Astrocyte of the cerebellum (primary cell): Measurements from ENCODE around the gene NEUROD1.

ENCODE experiments used
- DNase-seq: peaks from one replicate; pipeline ENCODE4 v3.0.0-alpha.2; 2011; ENCODE audit warnings: low read depth
- H3K4me3 ChIP-seq: 2 replicates; pipeline ENCODE4 v1.5.1; 2011; ENCODE audit warnings: mild to moderate bottlenecking, low read depth, low read length, moderate library complexity
- CTCF ChIP-seq: IDR thresholded peaks from 2 replicates; pipeline ENCODE4 v1.5.1; 2012; ENCODE audit warnings: low read length, low read depth, moderate library complexity, mild to moderate bottlenecking; ENCODE audit errors: missing control alignments
- in situ Hi-C: cut with HindIII; loops from 2 replicates; pipeline ENCODE4 v1.10.0; 2017; ENCODE audit warnings: low sequenced_read_pairs

NEUROD1 gene

GRCh38 chr2:181685150-181685688, 4.9 kb upstream of the NEUROD1 start:
- no peak for DNase-seq
- TF ChIP-seq CTCF: no peak
- no peak overlapping the region for H3K4me3 ChIP-seq
- in situ Hi-C loops: no loop called here

GRCh38 chr2:181684454-181685149, 4.3 kb upstream of the NEUROD1 start:
- TF ChIP-seq CTCF: no peak

GRCh38 chr2:181683518-181684453, 3.5 kb upstream of the NEUROD1 start:
- no peak for TF ChIP-seq CTCF
- in situ Hi-C loops: no loop called here
- H3K4me3 ChIP-seq: peak overlapping the region; percentile 25
- DNase-seq: no peak

More at GRCh38 chr2:181684454-181685149, 4.3 kb upstream of the NEUROD1 start:
- in situ Hi-C loops: no loop called here
- H3K4me3 ChIP-seq: no peak overlapping the region
- DNase-seq: no peak

- H3K4me3 ChIP-seq: peak overlapping the region; percentile 25
- DNase-seq: no peak
- no peak for TF ChIP-seq CTCF
- in situ Hi-C loops: no loop called here
Observed at GRCh38 chr2:181682795-181683517, 2.6 kb upstream of the NEUROD1 start.

GRCh38 chr2:181682026-181682789, 1.9 kb upstream of the NEUROD1 start:
- in situ Hi-C loops: no loop called here
- TF ChIP-seq CTCF: no peak
- no peak for DNase-seq
- H3K4me3 ChIP-seq: no peak overlapping the region
